ENCODE data around the gene SSBP3.

GRCh38 chr1:54289712-54290233, 116.4 kb downstream of the SSBP3 start:
- TF ChIP-seq POLR2AphosphoS5 (IDR thresholded peaks at IDR 0.05; ENCODE audit: low read depth) (no peak), GABPA (IDR thresholded peaks at IDR 0.05; ENCODE audit: low read depth) (no peak), REST (IDR thresholded peaks at IDR 0.05; ENCODE audit: insufficient replicate concordance, low read depth) (no peak)
- TF ChIP-seq, protein P1, sequence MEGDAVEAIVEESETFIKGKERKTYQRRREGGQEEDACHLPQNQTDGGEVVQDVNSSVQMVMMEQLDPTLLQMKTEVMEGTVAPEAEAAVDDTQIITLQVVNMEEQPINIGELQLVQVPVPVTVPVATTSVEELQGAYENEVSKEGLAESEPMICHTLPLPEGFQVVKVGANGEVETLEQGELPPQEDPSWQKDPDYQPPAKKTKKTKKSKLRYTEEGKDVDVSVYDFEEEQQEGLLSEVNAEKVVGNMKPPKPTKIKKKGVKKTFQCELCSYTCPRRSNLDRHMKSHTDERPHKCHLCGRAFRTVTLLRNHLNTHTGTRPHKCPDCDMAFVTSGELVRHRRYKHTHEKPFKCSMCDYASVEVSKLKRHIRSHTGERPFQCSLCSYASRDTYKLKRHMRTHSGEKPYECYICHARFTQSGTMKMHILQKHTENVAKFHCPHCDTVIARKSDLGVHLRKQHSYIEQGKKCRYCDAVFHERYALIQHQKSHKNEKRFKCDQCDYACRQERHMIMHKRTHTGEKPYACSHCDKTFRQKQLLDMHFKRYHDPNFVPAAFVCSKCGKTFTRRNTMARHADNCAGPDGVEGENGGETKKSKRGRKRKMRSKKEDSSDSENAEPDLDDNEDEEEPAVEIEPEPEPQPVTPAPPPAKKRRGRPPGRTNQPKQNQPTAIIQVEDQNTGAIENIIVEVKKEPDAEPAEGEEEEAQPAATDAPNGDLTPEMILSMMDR (IDR thresholded peaks at IDR 0.05; ENCODE audit: insufficient read depth, low read length) = no peak

All from HL-60 (cell line).